MM.1S (cell line): ENCODE results near the gene OR2A2.

Experiments used
- DNase-seq: peaks from one replicate; pipeline ENCODE4 v3.0.0-alpha.2; 2015
- H2AFZ ChIP-seq: fragments of 300-600 bp; sonication (generic); 2 replicates; pipeline ENCODE4 v1.6.0; 2016; ENCODE audit warnings: antibody characterized with exemption, low read length
- H3F3A ChIP-seq: fragments of 300-600 bp; sonication (generic); 2 replicates; pipeline ENCODE4 v1.6.1; 2016; ENCODE audit warnings: mild to moderate bottlenecking, antibody characterized with exemption, low read length, moderate library complexity, mixed read lengths; ENCODE audit not compliant: insufficient read depth
- H3K27ac ChIP-seq: fragments of 300-600 bp; sonication (generic); 2 replicates; pipeline ENCODE4 v1.5.1; 2016; ENCODE audit warnings: mild to moderate bottlenecking, low read length
- H3K27me3 ChIP-seq: fragments of 300-600 bp; sonication (generic); replicated peaks from 2 replicates; pipeline ENCODE4 v1.6.0; 2016; ENCODE audit warnings: low read length; ENCODE audit not compliant: insufficient read depth
- H3K36me3 ChIP-seq: fragments of 300-600 bp; sonication (generic); replicated peaks from 2 replicates; pipeline ENCODE4 v1.6.1; 2016; ENCODE audit warnings: mild to moderate bottlenecking, low read length, mixed read lengths; ENCODE audit not compliant: insufficient read depth
- H3K4me1 ChIP-seq: fragments of 300-600 bp; sonication (generic); 2 replicates; pipeline ENCODE4 v1.6.1; 2016; ENCODE audit warnings: low read length, mixed read lengths
- H3K4me2 ChIP-seq: fragments of 300-600 bp; sonication (generic); 2 replicates; pipeline ENCODE4 v1.6.0; 2016; ENCODE audit warnings: low read depth, low read length
- H3K4me3 ChIP-seq: fragments of 300-600 bp; sonication (generic); 2 replicates; pipeline ENCODE4 v1.5.1; 2016; ENCODE audit warnings: low read length, mixed read lengths
- H3K79me2 ChIP-seq: fragments of 300-600 bp; sonication (generic); 2 replicates; pipeline ENCODE4 v1.6.1; 2016; ENCODE audit warnings: mixed run types, low read length, mixed read lengths
- H3K9ac ChIP-seq: fragments of 300-600 bp; sonication (generic); 2 replicates; pipeline ENCODE4 v1.6.1; 2016; ENCODE audit warnings: low read length, mixed read lengths
- H3K9me2 ChIP-seq: fragments of 300-600 bp; sonication (generic); replicated peaks from 2 replicates; pipeline ENCODE4 v1.6.1; 2016; ENCODE audit warnings: mild to moderate bottlenecking, low read length, mixed read lengths; ENCODE audit not compliant: insufficient read depth
- H3K9me3 ChIP-seq: fragments of 300-600 bp; sonication (generic); replicated peaks from 2 replicates; pipeline ENCODE4 v1.6.1; 2016; ENCODE audit warnings: mild to moderate bottlenecking, low read length, mixed read lengths; ENCODE audit not compliant: insufficient read depth
- H4K20me1 ChIP-seq: fragments of 300-600 bp; sonication (generic); 2 replicates; pipeline ENCODE4 v1.6.1; 2016; ENCODE audit warnings: mild to moderate bottlenecking, low read length, moderate library complexity, mixed read lengths; ENCODE audit not compliant: insufficient read depth
- CTCF ChIP-seq: fragments of 300-600 bp; sonication (generic); IDR thresholded peaks from 2 replicates; pipeline ENCODE4 v1.5.1; 2016; ENCODE audit warnings: antibody characterized with exemption, low read length, mixed read lengths
- EZH2 ChIP-seq: fragments of 300-600 bp; sonication (generic); optimal IDR thresholded peaks from 2 replicates; pipeline ENCODE3; 2017; ENCODE audit warnings: low read depth, mild to moderate bottlenecking, antibody characterized with exemption, low read length, mixed read lengths
- EZH2phosphoT487 ChIP-seq: fragments of 300-600 bp; sonication (generic); IDR thresholded peaks from 2 replicates; pipeline ENCODE4 v1.6.1; 2018; ENCODE audit warnings: antibody characterized with exemption, low read length

The OR2A2 gene

GRCh38 chr7:144098776-144099175 is 10.6 kb upstream of the OR2A2 start:
- no peak overlapping the region for H3K4me2 ChIP-seq
- H3K79me2 ChIP-seq = no peaks in the 10 kb centered on the region
- no peak overlapping the region for H3K4me3 ChIP-seq
- H3K9ac ChIP-seq = no peak overlapping the region
- H3K9me3 ChIP-seq = no peaks in the 10 kb centered on the region
- H2AFZ ChIP-seq = no peak overlapping the region
- no peaks in the 10 kb centered on the region for H4K20me1 ChIP-seq
- no peaks in the 10 kb centered on the region for H3K4me1 ChIP-seq
- H3K27ac ChIP-seq = no peak overlapping the region
- DNase-seq = no peak
- no peaks in the 10 kb centered on the region for H3K36me3 ChIP-seq
- no peaks in the 10 kb centered on the region for H3F3A ChIP-seq
- H3K27me3 ChIP-seq = no peaks in the 10 kb centered on the region
- TF ChIP-seq CTCF (no peak), EZH2 (no peak), EZH2phosphoT487 (no peak)
- no peaks in the 10 kb centered on the region for H3K9me2 ChIP-seq

DNA sequence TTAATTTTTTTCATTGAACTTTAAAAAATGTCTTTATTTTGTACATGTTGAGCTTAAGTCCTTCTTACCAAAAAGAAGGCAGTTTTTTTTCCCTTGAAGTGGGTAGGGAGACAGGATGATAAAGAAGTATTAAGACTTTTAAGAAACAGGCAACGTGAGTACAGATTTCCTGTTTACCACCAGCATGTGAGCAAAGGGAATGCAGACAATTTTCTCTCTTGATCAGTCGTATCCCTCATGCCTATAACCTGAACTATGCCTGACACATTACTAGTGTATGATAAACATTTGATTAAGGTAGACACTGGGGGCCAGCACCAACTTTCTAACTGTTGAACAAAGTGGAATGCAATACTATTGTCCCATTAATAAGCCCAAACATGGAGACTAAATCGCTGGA is 8.8 kb upstream of the OR2A2 start:
- Histone ChIP-seq H3K4me2 (no peak overlapping the region), H3K4me1 (no peaks in the 10 kb centered on the region), H3K27me3 (no peaks in the 10 kb centered on the region), H3K36me3 (no peaks in the 10 kb centered on the region), H4K20me1 (no peaks in the 10 kb centered on the region), H2AFZ (no peak overlapping the region), H3K9me3 (no peaks in the 10 kb centered on the region), H3K9me2 (no peaks in the 10 kb centered on the region), H3F3A (no peaks in the 10 kb centered on the region), H3K9ac (no peak overlapping the region), H3K79me2 (no peaks in the 10 kb centered on the region), H3K4me3 (no peak overlapping the region), H3K27ac (no peak overlapping the region)
- TF ChIP-seq CTCF (no peak), EZH2phosphoT487 (no peak), EZH2 (no peak)
- DNase-seq = no peak

DNA sequence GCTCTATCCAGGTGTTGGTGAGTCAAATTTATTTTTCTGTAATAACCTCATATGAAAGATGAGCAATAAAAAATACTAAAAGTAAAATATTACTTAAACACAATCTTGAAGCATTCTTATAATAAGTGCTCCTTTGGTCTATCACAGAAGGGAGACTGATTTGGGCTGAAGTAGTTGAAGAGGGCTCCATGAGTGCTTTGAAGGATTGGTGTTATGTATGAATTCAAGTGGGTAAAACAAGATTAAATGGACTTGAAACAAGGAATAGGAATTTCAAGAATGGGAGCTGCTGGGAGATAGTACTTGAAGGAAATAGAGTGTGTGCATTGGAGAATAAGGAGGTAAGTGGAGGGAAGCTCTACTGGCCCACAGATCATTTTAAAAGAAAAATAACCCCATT is 7.3 kb upstream of the OR2A2 start:
- Histone ChIP-seq H3K4me2 (no peak overlapping the region), H3F3A (no peaks in the 10 kb centered on the region), H3K9ac (no peak overlapping the region), H3K4me3 (no peak overlapping the region), H3K9me2 (no peaks in the 10 kb centered on the region), H3K36me3 (no peaks in the 10 kb centered on the region), H3K79me2 (no peaks in the 10 kb centered on the region), H3K9me3 (no peaks in the 10 kb centered on the region), H4K20me1 (no peaks in the 10 kb centered on the region), H3K27ac (no peak overlapping the region), H3K27me3 (no peaks in the 10 kb centered on the region), H2AFZ (no peak overlapping the region), H3K4me1 (no peaks in the 10 kb centered on the region)
- no peak for DNase-seq
- TF ChIP-seq EZH2 (no peak), CTCF (no peak), EZH2phosphoT487 (no peak)

DNA sequence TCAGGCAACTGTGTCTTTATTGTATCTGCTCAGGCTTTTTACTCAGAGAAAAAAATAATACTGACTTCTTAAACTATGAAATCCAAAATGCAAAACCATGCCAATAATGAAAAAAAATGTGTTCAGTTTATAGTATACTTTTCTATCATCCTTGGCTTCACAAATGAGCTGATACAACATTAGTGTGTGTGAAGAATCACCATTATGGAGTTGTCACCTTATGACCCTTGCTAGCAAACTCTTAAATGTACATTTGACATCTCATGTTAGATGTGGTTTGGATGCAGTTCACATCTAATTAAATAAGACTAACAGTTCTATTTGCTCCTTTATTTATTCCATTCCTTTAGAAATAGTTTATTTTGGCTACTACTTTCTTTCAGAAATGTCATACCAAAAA is 4.2 kb upstream of the OR2A2 start:
- H3K27me3 ChIP-seq = no peaks in the 10 kb centered on the region
- no peaks in the 10 kb centered on the region for H4K20me1 ChIP-seq
- no peaks in the 10 kb centered on the region for H3K36me3 ChIP-seq
- H3K9me3 ChIP-seq = no peaks in the 10 kb centered on the region
- no peaks in the 10 kb centered on the region for H3K9me2 ChIP-seq
- TF ChIP-seq EZH2 (no peak), CTCF (no peak), EZH2phosphoT487 (no peak)
- no peaks in the 10 kb centered on the region for H3K4me1 ChIP-seq
- no peak overlapping the region for H2AFZ ChIP-seq
- DNase-seq = no peak
- H3F3A ChIP-seq = no peaks in the 10 kb centered on the region
- H3K27ac ChIP-seq = no peak overlapping the region
- no peaks in the 10 kb centered on the region for H3K79me2 ChIP-seq
- no peak overlapping the region for H3K9ac ChIP-seq
- H3K4me3 ChIP-seq = no peak overlapping the region
- H3K4me2 ChIP-seq = no peak overlapping the region
